Right renal pelvis (tissue), 4 donors: ENCODE measurements around the gene RARB. TPM values are rescaled to one million over a fixed set of nuclear protein-coding genes. Genes with fewer than 3 reads are reported as not detected.

ENCODE experiments used
- DNase-seq, 4 donors: peaks; one replicate each; pipeline ENCODE4 v3.0.0-alpha.2; 2013; ENCODE audit warnings: low read depth in 4 of 4, low spot score in 3 of 4, missing footprints in 1 of 4
- polyA plus RNA-seq, 4 donors: library from polyadenylated mRNA; unstranded; fragments of 120-200 nt; gene quantifications; one replicate each; pipeline ENCODE4 v1.2.1, GENCODE V29; 2013; ENCODE audit not compliant: insufficient read length in 4 of 4

RARB gene
- polyA plus RNA-seq, 4 donors, result 47.0 to 63.0 (median 59.3) TPM

DNA sequence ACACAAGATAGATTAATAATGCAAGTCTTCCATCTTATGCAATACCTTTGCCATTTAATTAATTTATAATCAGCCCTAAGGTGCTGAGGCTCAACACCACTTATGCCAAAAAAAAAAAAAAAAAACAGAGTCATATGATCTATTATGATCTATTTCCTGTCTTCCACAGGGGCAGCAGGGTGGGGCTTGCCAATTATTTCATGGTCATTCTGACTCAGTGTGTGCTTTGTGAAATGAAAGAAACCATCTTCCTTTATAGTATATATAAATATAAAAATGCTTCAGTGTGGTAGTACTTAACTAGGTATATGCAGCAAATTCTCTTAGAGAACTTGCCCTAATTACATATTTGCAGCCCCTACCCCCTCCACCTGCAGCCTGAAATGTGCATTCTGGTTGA is 7.2 kb upstream of the RARB start:
- no peak for DNase-seq

DNA sequence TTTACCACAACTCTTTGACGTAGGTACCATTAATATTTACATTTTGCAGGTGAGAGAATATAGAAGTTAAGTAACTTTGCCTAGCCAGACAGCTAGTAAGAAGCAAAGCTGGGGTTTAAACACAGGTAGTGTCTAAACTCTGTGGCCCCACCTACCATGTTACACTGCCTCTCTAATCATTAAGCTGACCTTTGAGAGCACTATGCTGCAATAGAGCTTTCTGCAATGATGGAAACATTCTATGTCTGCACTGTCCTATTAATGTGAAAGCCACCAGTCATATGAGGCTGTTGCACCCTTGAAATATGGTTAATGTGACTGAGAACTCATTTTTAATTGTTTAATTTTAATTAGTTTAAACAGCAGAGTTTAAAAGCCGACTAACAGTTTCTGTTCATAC is 6.3 kb upstream of the RARB start:
- DNase-seq, result no peak

DNA sequence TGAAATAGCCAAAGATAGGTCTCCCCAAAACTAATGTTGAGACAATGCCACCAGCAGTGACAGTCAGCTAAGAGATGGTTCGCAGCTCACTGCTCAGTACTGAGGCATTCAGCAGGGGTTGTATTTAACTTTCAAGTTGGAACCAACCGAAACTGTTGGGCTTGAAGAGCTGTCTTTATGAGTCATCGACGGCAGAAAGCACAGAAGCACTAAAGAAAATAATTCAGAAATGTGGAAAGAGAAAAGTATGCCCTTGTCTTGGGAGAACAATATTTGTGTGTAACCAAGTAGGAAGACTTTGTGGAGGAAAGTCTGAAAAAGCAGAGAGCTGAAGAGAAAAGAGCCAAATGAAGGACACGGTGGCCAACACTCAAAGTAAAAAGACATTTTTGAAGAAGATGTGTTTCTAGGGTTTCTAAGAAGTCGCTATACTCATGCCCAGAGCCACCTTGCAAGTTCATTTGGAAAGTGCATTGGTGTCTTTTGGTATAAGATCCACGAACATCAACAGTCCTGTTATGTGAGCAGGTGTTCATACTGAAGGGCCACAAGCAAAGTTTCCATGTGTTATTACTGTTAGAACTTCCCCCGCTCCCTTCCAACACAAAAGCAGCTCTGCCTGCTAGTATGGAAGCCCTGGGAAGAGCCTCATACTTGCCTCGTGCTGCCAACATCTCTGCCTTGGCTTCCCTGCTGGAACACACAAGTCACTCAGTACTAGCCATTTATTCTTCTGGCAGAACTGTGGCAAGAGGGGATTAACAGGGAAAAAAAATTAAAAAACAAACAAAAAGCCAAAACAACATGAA is 4.1 kb upstream of the RARB start:
- no peak for DNase-seq

DNA sequence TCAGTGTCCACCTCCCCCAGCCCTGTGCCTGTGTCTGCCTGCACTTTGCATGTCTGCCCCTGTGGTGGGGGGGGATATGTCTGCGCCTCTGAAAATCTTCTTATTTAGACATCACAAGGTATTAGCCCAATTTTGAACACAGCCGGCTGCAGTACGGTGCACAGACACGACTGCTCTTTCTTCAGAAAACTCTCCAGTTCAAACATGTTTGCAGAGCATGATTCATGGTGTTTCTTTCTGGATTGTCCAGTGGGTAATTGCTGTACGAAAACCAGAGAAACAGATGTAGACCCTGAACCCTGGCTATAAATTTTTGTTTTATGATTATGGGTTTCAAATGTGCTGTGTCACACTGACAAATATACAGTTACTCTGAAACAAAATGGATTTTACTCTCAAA is 3.4 kb upstream of the RARB start:
- no peak for DNase-seq

DNA sequence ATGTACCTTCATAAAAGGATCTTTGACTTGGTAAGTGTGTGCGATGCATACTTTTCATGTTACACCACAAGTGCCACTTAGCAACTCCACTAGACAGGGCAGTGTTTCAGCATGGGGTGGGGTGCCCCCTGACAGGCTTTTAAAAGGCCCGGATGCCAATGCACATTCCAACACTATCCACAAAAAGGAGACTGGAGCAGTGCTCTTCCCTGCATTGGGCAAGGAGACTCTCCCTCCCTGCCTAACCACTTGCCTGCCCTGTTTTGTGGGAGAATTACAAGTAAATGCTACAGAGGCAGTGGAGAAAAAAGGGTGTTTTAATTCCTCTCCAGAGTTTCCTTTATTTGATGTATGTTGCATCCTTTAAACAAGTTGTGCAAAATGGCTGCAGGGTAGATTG is 1.7 kb upstream of the RARB start:
- DNase-seq, result no peak

DNA sequence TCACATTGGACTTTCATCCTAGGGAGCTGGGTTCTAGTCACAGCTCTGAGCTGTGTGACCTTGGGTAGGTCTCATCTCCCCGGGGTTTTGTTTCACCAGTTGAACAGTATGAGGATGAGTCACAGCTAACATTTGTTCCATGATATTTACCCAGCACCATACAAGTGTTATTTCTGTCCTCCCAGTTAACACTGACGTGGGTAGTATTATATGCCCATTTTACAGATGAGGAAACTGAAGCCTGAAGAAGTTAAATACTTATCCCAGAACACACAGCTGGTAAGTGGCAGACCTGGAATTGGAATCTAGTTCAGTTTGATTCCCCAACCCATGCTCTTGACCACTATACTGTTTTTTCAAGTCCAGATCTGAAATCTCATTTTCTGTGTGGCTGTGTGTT is 908 bp upstream of the RARB start:
- no peak for DNase-seq

DNA sequence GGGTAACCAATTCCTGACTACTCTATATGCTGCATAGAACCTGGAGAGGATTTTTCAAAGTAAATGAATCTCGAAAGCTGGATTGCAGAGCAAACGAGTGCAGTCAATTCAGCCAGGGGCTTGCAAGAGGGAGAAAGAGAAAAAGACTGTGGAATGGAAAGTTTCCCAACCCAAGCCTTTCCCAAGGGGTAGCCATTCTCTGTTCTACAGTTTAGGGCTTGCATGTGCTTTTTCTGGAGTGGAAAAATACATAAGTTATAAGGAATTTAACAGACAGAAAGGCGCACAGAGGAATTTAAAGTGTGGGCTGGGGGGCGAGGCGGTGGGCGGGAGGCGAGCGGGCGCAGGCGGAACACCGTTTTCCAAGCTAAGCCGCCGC is 511 bp upstream of the RARB start:
- DNase-seq, result no peak

DNA sequence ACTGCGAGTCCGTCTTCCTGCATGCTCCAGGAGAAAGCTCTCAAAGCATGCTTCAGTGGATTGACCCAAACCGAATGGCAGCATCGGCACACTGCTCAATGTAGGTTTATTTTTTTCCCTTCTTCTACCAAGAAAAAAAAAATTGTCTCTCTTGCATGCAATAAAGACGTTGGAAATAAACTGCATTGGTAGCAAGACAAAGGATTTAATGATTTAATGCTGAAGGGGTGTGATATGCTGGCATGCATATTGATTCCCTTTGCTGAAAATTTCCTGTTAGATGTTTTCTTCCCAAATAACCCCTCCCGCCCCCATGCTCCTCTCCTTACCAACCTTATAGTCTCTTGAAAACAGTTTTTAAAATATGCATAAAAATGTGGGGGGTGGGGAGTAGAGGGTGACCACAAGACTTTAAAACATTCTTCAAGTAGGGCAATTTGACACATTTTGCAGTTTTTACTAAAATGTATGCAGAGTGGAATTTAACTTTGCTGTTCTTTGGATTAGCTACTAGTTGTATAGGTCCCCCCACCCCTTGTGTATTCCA is 799 bp downstream of the RARB start:
- no peak for DNase-seq

DNA sequence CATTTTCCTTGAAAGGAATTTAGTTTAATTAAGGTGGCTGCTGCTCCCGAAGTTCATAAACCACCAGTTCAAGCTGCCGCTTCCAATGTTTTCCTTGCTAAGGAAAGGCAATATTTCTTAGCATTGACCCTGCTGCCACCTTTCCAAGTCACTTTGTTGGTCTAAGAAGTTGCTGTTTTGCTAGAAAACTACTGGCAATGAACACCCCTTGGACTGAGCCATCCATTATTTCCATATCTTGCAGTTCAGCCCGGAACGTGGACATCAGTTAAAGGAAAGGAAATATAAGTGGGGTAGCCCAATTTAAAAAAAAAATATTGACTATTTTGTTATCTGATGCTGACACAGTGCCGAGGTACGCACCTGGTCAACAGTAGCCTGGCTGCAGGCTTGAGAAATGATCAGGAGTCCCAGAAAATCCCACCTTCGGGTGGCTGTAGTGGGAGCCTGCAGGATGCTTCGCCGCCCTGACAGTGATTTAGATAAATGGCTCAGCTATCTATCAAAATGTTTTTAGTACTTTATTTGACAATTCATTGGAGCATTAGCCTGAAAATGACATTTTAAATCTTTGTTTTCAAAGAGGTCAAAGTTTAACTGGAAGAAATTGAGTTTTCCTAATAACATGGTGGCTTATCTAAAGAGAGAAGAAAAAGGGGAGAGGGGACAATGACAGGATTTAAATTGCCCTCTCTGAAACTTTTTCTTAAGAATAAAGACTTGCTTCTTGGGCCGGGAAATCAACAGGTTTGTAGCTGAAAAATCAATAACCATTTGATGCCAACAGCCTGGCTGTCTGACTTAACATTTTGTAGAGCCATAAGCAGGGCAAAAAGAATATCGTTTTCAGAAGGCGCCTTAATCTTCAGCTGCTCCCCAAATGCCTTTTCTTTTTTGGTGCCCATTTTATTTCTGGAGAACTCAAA is 1.6 kb downstream of the RARB start:
- peak in 1 of 4 donors; percentile 52 for DNase-seq

DNA sequence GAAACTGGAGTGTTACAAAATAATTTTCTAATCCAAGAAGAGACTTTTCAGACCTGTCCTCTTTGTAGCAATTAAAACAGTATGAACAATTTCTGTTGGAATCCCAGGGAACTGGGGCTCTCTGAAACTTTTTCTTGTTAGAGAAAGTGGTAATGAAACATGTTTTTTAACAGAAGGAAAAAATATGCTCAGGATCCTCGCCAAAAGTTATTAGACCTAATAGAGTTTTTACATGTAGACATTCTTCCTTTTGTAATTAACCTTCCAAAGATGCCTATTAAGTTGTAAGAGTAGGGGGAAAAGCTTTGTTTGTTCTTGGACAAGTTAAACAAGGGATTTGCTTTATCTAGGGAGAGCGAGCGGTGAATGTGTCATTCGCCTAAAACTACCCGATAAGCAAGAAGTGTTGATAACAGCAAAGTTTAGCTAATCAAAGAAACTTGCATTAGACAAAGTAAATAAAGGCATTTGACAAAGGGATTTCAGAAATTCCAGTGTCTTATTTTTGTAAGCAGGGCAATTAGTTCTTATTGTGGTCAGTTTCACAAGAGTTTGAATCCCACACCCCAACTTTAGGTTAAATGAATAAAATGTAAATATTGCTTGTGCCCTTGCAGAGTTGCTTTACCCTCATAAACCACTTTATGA is 2.3 kb downstream of the RARB start:
- DNase-seq, result no peak

DNA sequence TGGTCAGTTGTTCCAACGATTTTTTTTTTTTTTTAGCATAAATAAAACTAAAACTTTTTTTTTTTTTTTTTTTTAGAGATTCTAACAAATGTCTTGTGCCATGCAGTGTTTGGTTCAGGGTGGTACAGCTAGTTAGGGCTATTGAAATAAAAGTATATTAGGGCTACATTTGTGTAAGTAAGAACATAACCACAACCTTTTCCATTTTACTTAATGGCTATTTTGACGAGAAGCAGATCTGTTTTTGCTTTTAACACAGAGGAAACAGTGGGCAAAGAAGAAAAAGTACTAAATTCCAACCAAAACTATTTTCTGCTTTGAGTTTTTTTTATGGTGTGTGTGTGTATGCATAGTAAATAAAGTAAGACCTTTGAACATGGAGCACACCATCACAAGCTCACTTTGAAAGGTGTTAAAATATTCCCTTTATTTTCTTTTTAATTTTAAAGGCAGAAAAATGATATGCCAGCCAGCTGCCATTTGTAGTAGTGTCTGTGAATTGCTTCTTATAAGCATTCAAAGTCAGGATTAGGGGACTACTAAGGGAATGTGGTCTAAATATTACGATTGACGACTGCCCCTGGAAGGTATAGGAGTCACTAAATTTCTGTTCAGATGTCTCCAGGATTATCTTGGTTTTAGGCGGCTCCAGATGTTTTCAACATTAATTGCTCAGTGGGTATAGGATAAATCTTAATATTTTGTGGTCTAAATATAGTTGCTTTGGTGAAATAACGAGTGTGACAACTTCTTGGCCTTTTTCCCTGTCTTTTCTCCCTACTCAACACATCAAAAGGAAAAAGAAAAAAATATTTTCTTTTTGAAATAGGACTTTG is 3.1 kb downstream of the RARB start:
- DNase-seq, result no peak

DNA sequence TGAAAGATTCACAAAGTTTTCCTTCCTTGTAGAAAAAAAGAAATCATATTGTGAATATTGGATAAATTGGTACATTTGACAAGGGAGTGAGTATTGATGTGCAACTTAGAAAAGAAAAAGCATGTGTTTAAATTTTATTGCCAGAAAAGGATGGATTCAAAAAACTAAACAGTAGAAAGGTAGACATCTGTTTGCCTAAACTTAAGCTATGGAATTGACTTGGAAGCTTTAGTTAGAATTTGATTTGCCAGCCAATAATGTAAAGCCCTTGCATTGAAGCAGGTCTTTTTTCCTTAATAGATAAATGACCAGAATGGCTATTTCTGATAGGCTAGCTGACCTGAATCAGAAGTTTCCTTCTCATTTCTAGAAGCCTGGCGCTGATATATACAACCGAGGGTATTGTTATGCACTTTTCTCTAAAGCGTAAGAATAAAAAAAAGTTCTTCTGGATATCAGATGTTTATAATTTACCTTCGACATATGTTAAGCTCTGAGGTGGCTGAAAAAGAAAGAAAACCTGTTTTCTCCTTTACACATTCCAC is 4.2 kb downstream of the RARB start:
- DNase-seq, result no peak

DNA sequence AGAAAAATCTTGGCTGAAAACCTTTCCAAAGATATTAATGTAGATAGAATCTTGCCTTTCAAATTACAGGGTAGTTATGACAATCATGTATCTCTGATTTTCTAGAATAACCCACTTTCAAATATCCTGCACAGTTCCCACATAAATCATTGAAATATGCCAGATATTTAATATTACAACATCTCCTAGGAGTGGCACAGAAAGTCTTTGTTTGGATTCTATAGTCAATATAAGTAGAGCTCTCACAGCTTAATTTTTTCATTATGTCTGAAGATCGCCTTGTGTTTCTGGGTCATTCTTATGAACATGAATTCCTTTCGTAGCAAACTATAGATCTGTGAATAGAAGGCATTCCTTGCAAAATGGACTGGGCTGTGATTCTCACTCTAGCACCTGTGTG is 5.0 kb downstream of the RARB start:
- DNase-seq, result no peak

DNA sequence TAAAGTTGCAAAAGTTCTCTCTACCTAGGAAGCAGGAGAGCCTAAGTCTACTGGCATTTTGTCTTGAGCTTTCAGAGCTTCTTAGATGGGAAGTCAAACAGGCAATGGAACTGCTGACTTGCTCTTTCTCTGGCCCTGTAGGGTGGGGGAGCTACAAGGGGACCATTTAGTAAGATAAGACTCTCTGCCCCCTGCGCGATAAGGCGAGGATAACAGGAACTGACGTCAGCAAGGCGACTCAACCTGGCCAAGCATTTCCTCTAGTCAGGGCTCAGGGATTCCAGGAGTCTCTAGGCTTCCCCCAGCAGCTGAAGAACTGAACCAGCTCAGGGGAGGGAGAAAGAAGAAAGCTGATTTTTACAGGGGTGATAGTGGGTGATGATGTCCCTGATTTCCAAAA is 5.8 kb downstream of the RARB start:
- no peak for DNase-seq

DNA sequence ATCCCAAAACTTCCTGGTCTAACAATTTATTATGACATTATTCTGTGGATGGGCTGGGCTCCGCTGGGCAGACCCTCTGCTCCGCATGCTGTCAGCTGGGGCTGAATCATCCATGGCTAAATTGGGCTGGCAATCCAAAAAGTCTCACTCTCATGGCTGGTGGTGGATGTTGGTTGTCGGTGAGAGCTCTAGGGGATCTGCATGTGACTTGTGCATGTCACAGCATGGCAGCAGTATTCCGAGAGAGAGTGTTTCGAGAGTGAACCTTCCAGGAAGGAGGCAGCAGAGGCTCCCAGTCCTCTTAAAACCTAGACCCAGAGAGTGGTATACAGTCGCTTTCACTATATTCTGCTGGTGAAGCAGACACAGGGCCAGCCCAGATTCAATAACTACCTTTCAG is 9.9 kb downstream of the RARB start:
- DNase-seq, result no peak

DNA sequence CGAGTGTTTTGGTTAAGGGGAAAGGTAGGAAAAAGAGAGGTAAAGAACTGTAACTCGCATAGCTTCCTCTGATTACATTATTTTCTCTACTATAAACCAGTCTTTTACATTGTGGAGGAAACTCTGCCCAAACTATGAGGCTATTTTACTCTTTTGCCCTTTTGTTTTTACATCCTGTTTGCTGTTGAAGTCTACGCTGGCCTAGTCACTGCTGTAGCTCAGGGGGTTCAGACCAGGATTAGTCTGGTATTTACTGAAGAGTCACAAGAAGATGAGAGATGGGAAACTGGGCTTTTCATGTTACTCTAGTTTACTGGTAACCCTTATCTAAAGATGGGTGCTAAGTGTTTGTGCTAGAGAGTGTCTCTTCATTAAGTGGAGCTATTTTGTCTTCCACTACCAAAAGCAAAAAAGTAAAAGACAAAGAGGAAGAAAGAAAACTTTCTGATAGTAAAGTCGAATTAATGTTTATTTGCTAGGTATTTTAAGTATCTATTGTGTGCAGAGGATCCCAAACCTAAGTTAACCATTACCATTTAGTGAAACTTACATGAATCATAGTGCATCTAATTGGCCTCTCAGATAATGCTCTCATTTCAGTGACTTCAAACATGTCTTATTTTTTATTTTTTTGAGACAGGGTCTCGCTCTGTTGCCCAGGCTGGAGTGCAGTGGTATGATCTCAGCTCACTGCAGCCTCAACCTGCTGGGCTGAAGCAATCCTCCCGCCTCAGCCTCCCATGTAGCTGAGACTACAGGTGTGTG is 10.9 kb downstream of the RARB start:
- no peak for DNase-seq

DNA sequence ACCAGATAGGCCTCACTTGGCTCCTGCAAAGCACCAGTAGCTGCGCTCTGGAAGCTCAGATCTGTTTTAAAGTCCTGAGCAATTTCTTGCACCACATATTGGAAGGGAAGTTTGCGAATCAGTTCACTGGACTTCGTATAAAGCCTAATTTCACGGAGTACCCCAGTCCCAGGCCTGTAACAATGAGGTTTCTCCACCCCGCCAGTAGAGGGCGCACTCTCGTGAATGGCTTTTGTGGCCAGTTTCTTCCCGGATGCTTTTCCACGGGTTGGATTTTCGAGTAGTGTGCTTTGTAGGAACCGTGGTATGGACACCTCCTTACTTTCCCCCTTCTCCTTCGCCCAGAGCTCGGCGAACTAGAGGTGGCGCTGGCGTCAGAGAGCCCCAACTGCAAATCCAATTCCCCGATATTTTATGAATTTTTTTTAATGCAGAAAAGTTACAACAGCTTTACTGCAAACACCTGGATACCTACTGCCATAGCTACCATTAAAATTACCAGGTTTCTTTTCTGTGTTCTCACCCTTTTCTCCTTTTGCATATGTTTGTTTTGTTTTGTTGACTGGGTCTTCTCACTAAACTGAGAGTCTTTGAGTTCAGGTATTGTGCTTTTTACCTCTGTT is 13.3 kb downstream of the RARB start:
- no peak for DNase-seq

DNA sequence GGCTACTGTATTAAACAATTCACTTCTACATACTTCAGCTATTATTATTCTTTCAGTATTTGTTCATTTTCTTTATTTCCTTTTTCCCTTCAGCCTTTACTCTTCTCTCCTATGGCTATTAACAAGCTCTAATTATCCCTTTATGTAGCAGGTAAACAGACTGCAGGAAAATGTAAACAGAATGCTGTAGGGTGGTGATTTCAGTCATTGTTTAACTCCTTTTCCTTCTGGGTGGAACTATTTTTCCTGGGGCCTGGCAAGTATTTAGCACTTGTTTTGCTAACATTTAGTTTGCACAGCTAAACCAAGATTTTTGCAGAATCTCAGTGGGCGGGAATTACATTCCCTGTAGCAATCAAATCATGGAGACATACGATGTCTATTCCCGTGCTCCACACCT is 14.4 kb downstream of the RARB start:
- DNase-seq, result no peak

DNA sequence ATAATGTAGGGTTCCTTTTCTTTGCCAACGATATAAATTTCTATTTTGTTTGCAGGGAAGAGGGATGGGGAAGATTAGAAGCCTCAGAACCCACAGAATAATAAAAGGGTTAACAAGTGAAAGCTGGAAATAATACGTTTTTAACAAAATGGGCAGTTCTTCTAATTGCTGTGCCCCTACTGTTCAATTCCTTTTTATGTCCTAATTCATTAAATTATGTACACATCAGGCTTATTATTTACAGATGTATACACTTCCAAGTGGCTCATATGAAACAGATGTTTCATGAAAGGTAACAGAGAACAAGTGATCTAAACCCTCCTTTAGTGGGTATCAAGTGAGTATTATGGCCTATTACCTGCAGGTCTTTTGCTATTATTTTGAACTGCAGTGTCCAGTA is 16.2 kb downstream of the RARB start:
- DNase-seq, result no peak
